LNCaP clone FGC (cell line): Measurements from ENCODE around the gene CNTROB.
A peak's percentile ranks its signal among the peaks of the same experiment; 100 is the strongest.

Source experiments
- DNase-seq: peaks from one replicate; pipeline ENCODE4 v3.0.0-alpha.2; 2011; ENCODE audit warnings: low read depth
- H3K4me3 ChIP-seq: 2 replicates; pipeline ENCODE4 v1.5.1; 2011; ENCODE audit warnings: mild to moderate bottlenecking, low read depth, low read length, control low read depth
- TF ChIP-seq, protein P1 (sequence below): IDR thresholded peaks from 2 replicates; pipeline ENCODE4 v1.5.1; 2012; ENCODE audit warnings: mild to moderate bottlenecking; ENCODE audit not compliant: control insufficient read depth, insufficient read depth; ENCODE audit errors: extremely low read depth

The CNTROB gene

DNA sequence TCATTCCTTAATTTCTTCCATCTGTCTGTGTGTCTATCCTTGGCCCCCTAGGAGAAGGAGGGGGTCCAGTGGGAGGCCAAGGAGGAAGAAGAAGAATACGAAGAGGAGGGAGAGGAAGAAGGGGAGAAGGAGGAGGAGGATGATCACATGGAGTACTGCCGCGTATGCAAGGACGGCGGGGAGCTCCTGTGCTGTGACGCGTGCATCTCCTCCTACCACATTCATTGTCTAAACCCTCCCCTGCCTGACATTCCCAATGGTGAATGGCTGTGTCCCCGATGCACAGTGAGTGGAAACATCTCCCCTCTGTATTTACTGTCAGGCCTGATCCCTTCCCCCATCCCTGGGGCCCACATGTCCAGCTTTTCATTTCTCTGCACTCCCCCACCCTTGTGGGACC, 37.1 kb upstream of the CNTROB start:
- TF ChIP-seq, protein P1, sequence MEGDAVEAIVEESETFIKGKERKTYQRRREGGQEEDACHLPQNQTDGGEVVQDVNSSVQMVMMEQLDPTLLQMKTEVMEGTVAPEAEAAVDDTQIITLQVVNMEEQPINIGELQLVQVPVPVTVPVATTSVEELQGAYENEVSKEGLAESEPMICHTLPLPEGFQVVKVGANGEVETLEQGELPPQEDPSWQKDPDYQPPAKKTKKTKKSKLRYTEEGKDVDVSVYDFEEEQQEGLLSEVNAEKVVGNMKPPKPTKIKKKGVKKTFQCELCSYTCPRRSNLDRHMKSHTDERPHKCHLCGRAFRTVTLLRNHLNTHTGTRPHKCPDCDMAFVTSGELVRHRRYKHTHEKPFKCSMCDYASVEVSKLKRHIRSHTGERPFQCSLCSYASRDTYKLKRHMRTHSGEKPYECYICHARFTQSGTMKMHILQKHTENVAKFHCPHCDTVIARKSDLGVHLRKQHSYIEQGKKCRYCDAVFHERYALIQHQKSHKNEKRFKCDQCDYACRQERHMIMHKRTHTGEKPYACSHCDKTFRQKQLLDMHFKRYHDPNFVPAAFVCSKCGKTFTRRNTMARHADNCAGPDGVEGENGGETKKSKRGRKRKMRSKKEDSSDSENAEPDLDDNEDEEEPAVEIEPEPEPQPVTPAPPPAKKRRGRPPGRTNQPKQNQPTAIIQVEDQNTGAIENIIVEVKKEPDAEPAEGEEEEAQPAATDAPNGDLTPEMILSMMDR = no peak
- H3K4me3 ChIP-seq = no peak overlapping the region
- no peak for DNase-seq

GRCh38 chr17:7897090-7897489, 34.9 kb upstream of the CNTROB start:
- TF ChIP-seq, protein P1 = no peak
- H3K4me3 ChIP-seq = no peak overlapping the region
- DNase-seq = no peak

DNA sequence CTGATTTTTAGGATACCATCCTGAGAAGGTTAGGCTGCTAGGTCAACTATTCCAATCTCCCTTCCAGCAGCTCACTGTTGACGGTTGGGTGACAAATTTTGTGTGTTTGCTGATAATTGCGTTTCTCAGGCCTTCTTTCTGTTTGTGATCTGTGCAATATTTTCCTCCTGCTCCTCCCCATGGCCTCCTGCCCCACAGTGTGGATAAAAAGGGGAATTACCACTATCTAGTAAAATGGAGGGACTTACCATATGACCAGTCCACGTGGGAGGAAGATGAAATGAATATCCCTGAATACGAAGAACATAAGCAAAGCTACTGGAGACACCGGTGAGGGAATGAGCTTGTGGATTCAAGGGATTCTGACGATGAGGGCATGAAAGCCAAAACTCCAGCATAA, 34.2 kb upstream of the CNTROB start:
- no peak for DNase-seq
- TF ChIP-seq, protein P1 = peak; percentile 10; the same call in 1 of the 2 replicates
- no peak overlapping the region for H3K4me3 ChIP-seq

DNA sequence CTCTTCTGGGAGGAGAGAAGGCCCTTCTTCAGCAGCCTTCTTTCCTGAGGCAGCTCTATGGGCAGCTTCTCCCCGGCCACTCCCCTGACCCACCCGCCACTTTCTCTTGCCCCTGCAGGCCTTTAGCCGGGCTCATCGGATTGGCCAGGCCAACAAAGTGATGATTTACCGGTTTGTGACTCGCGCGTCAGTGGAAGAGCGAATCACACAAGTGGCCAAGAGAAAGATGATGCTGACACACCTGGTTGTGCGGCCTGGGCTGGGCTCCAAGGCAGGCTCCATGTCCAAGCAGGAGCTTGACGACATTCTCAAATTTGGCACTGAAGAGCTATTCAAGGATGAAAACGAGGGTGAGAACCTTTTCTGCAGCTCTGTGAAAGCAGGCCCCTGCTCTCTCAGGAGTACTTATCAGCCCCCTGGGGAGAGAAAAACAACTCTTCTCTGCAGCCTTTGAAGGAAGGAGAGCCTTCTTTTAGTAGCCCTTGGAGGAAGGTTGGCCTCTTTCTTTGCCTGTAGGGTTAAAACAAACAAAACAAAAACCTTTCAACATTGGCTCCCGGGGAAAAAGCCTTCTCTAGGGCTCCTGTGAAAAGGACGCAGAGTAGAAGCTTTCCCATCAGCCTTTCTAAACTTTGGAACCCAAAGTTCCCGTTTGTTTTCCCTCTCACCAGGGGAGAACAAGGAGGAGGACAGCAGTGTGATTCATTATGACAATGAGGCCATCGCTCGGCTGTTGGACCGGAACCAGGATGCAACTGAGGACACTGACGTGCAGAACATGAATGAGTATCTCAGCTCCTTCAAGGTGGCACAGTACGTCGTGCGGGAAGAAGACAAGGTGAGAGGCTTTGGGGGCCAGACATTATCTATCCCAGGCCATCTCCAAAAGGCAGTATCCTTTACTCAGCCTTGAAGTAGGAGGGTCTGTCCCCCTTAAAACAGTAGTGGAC, 28.6 kb upstream of the CNTROB start:
- TF ChIP-seq, protein P1 = no peak
- H3K4me3 ChIP-seq = no peak overlapping the region
- DNase-seq = peak; percentile 90

- TF ChIP-seq, protein P1 = no peak
- no peak for DNase-seq
- H3K4me3 ChIP-seq = no peak overlapping the region
Observed at GRCh38 chr17:7909089-7909488, 22.9 kb upstream of the CNTROB start.

GRCh38 chr17:7910281-7910680, 21.7 kb upstream of the CNTROB start:
- H3K4me3 ChIP-seq = no peak overlapping the region
- DNase-seq = no peak
- TF ChIP-seq, protein P1 = no peak

GRCh38 chr17:7910711-7911110, 21.3 kb upstream of the CNTROB start:
- DNase-seq = no peak
- TF ChIP-seq, protein P1 = no peak
- H3K4me3 ChIP-seq = no peak overlapping the region
